VCaP (cell line): Measurements from ENCODE around the gene CACNA2D4.

Experiments
- H3K27ac ChIP-seq: fragments of 450-650 bp; 2 replicates; pipeline ENCODE4 v1.5.1; 2017
- CTCF ChIP-seq: fragments of 450-650 bp; conservative IDR thresholded peaks from 2 replicates; pipeline ENCODE4 v1.5.1; 2017; ENCODE audit warnings: mild to moderate bottlenecking, moderate library complexity

CACNA2D4 gene

DNA sequence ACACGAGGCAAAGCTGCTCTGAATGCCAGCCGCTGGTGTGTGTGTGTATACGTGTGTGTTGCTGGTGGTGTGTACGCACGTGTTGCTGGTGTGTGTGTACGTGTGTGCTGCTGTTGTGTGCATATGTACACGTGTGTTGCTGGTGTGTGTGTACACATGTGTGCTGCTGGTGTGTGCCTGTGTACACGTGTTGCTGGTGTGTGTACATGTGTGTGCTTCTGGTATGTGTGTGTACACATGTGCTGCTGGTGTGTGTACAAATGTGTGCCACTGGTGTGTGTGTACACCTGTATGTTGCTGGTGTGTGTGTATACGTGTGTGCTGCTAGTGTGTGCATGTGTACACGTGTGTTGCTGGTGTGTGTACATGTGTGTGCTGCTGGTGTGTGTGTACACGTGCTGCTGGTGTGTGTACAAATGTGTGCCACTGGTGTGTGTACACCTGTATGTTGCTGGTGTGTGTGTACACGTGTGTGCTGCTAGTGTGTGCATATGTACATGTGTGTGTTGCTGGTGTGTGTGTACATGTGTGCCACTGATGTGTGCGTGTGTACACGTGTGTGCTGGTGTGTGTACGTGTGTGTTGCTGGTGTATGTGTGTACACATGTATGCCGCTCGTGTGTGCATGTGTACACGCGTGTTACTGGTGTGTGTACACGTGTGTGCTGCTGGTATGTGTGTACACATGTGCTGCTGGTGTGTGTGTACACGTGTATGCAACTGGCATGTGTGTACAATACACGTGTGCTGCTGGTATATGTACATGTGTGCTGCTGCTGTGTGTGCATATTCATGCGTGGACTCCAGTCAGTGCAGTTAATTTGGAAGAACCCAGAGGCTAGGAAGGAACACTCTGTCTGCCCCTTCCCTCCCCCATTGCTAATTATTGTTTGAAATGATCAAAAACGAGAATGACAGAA lies 47.2 kb downstream of the CACNA2D4 start:
- TF ChIP-seq CTCF, result no peak
- H3K27ac ChIP-seq, result no peak overlapping the region

DNA sequence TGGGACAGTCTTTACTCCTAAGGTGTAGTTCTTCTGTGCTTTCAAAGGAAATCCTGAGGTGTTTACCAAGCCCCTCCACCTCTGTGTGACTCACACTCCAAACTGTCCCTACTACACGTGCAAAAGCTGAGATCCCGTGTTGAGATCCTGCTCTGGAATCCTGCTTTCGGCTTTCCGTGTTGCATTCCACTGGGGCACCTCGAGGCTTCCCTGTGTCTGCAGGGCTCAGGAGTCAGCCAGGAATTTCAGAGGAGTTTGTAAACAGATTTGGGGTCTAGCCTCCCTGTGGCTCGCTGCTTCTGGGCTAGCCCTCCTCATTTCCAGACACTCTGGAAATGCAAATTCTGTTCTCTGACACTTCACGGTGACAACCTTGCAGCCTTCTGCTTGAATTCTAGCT lies 48.4 kb downstream of the CACNA2D4 start:
- TF ChIP-seq CTCF, result no peak
- H3K27ac ChIP-seq, result no peak overlapping the region

GRCh38 chr12:1869145-1869544 lies 49.3 kb downstream of the CACNA2D4 start:
- no peak overlapping the region for H3K27ac ChIP-seq
- no peak for TF ChIP-seq CTCF

GRCh38 chr12:1865284-1865866 lies 53.1 kb downstream of the CACNA2D4 start:
- TF ChIP-seq CTCF, result no peak
- no peak overlapping the region for H3K27ac ChIP-seq

GRCh38 chr12:1864867-1865266 lies 53.6 kb downstream of the CACNA2D4 start:
- TF ChIP-seq CTCF, result no peak
- no peak overlapping the region for H3K27ac ChIP-seq

- no peak overlapping the region for H3K27ac ChIP-seq
- no peak for TF ChIP-seq CTCF
Measured at GRCh38 chr12:1864456-1864855, 54.0 kb downstream of the CACNA2D4 start.

DNA sequence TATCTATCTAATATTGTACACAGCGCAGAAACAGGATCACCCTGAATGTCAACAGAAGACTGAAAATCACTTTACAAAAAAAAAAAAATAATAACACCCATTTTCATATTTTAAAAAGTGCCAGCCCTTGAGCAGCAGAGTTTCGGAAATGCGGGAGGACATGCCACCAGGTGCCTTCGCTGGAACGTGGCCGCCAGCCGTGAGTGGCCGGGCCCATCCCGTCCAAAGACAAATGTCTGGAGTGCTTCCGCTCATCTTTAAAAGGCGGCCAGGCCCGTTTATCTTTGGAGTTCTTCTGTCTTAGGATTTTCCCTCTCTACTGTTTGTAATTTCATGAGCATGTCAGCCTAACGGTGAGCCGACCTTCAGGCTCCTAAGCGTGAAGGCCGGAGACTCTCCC lies 54.6 kb downstream of the CACNA2D4 start:
- TF ChIP-seq CTCF, result no peak
- no peak overlapping the region for H3K27ac ChIP-seq
